ENCODE data around the gene SIGLEC12. TPM values are rescaled to one million over a fixed set of nuclear protein-coding genes. Genes with fewer than 3 reads are reported as not detected.

The SIGLEC12 gene
- not detected in 2 replicates for total RNA-seq (2014; rRNA removed; shearing (Covaris generic))
- not detected in 2 replicates for polyA plus RNA-seq (2014; cell fraction: nucleus; rRNA removed)

DNA sequence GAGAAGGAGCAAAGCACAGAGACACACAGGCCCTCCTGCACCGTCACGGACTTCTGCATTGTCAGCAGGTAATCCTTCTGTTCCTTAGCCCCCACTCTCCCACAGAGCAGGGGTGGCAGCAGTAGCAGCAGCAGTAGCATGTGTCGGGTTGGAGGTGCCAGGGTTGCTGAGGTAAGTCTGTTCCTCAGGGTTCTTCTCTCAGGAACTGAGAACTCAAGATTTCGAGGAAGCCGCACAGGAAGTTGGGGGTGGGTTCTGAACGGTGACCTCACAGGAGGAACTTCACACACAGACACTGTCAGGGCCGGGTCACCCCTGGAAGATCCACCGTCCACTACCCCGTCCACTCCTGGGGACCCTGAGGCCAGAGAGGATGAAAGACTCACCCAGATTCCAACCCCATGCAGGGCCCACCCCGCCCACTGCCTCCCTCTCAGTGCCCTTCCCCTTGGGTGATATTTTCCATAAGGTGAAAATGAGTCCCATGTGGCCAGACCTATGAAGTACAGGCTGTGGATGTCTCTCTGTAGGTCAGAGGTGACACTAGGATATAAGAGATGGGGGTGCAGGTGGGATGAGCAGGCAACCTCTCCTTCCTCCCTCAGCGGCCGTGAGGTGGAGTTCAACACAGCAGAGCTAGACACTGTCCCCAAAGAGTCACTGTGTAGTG is at the start of gene SIGLEC12:
SIGLEC12 (minus strand) TSS at position 207 of the 670 bp plus-strand sequence; CDS start at position 140, 67 bp downstream.
- DNase-seq (ENCODE audit: extremely low read depth, low read depth): no peak

DNA sequence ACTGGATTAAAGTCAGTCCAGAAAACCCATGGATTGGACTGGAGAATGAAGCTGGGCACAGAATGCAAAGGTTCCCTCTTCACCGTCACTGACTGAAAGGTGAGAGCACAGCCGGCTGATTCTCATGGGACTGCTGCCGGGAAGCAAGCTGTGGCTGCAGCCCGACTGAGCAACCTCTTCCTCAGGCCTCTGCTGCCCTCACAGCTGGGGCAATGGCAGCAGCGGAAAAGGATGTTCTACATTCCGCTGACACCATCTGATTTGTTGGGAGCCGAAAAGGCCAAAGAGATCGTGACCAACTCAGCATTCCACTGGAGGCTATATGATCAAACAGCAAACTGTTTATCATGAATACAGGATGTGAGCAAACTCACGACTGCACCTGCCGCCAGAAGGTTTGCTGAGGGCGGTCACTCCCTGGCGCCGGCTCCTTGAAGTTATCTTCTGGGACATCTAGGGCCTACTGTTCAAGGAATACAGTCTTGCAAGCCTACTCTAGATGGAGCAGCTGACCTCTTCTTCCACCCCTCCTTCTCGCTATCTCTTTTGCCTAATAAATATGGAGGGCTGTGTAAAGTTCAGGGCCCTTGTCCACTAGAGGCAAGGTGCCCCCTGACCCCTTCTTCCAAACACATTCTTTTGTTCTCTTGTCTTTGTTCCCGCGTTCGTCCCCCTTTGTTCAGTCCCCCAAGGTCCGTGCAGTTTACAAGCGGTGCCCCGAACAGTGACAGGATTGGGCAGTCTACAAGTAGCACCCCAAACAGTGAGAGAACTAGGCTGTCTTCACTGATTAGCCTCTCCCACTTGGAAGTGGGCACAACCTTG is 49.5 kb upstream of the SIGLEC12 start:
- DNase-seq (ENCODE audit: extremely low read depth, low read depth): no peak

DNA sequence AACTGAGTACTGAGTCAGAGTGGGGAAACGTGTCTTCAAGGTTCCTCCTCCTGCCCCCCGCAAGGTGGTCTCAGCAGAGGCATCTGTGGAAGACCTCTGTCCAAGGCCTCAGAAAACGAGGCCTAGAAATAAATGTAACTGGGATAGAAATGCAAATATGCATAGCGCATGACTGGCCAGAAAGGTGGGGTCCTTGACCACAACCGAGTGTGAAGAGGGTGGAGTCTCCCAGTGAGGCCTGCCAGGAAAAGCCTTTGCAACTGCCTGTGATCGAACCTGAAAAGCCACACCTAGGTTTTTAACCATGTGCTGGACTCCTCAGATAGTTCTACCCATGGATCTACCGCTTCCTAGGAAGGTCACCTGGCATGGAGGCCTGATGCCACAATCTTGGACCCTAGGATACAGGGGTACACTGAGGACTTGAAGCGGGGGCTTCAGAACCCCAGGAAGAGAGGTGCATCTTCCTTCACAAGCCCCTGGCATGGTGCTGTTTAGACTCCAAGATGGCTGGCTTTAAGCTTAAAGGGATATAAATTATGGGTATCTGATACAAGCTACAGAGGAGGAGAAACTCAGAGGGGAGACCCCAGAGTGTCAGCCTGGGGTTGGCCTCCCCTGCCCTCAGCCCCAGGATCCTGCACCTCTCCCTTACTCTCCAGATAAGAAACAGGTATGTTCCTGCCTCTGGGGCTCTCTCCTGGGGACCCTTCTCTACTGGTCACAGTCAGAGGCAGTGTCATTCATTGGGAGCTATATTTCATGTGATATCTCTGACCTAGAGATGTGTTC is 48.1 kb upstream of the SIGLEC12 start:
- no peak for DNase-seq (ENCODE audit: extremely low read depth, low read depth)

DNA sequence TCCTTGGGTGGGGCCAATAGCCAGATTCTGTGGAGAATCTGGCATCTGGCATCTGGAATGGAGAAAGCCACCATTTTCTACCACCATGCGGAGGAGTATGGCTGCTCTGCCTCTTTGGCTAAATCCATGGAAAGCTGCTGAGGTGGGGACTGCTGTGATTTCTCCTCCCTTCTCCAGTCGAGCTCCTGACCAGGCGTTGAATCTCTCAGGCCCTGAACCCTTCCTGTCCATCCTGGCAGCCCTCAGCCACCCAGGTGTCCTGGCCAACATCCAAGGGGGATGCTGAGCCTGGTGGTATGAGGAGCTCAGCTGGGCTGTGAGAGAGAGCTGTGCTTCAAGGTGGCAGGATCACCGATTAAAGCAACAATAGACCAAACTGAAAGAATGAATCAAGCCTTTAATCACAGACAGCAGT is 47.3 kb upstream of the SIGLEC12 start:
- no peak for DNase-seq (ENCODE audit: extremely low read depth, low read depth)

DNA sequence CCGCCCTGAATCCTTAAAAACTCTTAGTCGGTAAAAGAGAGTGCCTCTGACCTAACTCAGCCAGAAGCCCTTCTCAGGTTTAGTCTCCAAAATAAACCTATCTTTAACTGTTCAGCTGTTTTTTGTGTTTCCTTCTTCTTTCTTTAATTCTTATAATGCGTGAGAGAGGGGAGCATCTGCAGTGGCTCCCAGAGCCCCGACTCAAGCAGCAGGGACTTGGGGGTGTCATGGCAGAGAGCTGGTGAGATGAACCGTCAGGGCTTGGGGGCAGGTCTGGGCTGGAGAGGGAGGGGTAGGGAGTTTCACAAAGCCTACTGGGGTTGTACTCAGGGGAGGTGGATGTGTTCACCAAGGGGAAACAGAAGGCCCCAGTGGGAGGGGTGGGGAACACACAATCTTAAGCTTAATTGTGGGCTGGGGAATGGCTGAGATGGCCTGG is 46.6 kb upstream of the SIGLEC12 start:
- DNase-seq (ENCODE audit: extremely low read depth, low read depth): no peak

DNA sequence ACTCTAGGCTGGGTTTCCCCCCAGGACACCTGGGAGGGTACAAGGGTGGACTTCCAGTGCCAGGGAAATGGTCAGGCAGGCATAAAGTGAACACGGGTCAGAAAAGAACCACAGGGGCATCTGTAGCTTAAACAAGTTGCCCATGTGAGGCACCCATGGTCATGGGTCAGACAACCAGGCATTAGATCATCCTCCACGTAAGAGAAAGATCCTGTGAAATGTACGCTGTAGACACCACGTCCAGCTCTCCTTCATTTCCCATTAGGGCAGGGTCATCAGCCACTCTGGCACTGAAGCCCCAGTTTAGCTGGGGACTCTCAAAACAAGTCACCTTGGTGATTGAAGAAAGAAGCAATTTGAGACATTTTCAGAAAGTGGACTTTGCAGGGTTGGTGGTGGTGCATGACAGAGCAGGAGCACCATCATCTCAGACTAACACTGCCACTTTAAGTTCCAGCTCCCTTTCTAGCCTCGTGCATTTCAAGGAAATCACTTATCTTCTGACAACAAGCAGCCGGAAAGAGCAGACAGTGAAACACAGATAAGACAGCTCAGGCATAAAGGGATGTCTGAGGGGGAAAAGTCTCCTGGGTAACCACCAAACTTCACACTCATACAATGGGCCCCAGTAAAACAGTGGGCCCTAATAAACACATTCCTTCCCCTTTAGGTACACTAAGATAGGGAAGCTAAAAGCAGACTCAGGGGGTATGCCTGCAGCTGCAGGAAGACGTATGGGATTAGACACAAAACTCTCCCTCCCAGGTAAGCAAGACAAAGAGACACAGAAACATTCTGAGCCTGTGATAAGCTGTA is 46.0 kb upstream of the SIGLEC12 start:
- no peak for DNase-seq (ENCODE audit: extremely low read depth, low read depth)

DNA sequence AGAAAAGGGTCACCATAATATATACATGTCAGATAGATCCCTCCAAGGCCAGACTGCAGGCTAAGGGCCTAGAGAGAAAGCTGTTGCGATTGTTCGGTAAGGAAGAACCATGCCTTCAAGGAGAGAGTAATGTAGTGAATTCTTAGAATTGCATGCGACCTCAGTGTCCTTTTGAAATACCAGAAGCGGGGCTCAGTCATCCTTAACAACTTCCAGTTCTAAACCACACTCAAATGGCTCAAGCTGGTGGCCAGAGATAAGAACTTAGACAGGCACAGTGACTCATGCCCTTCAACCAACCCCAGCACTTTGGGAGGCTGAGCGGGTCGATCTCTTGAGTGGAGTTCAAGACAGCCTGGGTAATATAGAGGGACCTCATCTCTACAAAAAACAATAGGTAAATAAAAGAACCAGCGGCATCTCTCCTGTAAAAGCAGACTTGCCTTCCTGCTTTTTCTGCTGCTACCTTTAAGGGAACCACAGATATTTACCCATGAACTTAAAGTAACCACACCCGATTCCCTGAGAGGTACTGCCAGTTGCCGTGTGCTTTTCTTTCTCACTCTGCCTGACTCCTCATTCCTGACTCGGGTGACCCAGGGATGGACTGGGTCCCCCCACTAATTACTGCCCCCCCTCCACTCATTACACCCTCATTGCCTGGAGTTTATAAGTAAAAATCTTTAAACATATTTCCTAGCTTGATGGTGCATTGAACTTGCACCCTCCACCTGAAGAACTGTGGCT is 45.2 kb upstream of the SIGLEC12 start:
- DNase-seq (ENCODE audit: extremely low read depth, low read depth): no peak

DNA sequence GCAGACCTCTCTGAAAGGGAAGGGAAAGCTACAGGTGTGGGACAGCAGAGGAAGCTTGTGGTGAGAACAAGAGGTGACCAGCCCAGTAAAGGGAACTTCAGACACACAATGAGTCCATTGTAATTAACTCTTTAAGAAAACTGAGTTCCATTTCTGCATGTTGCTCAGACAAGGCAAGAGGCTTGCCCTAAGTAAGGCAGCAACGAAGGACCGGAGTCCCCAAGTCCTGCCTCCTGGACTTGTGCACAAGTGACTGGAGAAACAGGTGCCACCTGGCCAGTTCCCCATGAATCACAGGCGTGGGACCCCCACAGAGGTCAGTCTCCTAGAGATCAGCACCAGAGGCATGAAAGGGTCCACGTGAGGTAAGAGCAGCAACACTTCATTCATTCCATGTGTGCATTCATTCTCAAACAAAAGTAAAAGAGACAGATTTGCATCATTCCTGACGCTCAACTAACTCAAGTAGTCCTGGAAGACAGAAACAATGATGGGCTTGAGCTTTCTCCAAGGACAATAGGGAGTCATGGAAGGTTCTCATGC is 44.6 kb upstream of the SIGLEC12 start:
- no peak for DNase-seq (ENCODE audit: extremely low read depth, low read depth)

DNA sequence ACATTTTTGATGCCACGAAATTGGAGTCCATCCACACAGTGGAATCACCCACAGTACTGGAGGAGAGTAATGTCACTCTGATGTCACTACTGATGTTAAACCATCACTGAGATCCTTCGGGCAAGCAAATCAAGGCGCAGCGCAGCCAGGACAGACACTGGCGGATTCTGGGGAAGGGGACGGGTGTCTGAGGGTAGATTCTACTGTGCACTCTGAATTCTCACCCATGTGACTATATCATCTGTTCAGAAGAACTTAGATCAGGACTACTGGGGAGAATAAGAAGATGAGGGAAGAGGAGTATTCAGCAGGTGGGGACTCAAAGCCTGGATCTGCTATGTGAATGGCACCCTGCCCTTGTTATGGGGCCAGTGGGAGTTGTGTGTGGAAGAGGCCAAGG is 42.4 kb upstream of the SIGLEC12 start:
- DNase-seq (ENCODE audit: extremely low read depth, low read depth): no peak

DNA sequence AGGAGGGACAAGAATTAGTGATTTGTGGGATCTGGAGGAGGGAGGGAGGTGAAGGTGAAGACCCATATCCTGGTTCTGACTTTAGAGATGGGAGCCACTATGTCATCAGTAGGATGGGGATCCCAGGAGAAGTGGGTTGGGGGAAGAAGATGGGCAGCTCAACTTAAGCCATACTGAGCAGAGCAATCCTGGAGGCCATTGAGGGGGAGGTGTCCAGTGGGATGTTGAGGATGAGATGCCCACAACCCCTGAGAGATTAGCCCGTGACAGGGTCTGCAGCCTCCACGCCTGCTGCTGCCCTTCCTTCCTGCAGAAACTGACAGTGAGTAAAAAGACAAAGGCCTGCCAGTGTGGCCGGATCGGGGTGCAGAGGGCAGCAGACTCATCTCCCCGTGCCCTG is 41.1 kb upstream of the SIGLEC12 start:
- DNase-seq (ENCODE audit: extremely low read depth, low read depth): no peak

DNA sequence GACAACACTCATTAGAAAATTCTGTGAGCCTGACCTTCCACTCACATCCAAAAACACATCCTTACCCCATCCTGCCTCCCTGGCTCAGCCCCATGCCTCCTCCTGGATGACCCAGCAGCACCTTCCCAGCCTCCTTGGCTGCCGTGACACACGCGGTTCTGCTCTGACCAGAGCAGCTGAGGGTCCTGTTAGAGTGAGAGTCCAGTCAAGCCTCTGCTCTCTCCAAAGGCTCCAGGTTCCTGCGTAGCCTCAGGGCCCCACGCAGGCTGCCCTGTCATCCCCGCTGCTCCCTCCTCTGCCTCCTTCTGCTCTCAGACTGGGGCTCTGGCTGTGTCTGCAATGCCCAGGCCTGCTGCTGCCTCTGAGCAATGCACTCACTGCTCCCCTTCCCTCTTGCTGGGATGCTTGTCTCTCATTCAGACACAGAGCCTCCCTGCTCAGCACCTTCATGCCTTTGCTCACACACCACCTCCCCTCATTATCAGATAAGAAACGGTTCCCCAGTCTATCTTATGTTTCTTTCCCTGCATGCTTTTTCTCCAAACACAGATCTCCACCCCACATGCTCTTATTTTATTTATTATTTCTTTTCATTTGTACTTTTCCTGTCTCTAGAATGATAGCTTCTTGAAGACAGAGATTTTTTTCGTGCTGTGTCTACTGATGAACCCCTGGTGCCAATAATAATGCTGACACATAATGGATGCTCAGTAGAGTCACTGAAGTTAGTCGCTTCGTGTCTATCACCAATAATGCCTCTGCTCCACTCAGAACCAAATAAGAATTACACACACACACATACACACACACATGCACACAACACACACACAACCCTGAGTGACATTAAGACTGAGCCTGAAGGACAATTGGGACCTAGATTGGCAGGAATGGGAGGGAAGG is 40.1 kb upstream of the SIGLEC12 start:
- DNase-seq (ENCODE audit: extremely low read depth, low read depth): no peak

DNA sequence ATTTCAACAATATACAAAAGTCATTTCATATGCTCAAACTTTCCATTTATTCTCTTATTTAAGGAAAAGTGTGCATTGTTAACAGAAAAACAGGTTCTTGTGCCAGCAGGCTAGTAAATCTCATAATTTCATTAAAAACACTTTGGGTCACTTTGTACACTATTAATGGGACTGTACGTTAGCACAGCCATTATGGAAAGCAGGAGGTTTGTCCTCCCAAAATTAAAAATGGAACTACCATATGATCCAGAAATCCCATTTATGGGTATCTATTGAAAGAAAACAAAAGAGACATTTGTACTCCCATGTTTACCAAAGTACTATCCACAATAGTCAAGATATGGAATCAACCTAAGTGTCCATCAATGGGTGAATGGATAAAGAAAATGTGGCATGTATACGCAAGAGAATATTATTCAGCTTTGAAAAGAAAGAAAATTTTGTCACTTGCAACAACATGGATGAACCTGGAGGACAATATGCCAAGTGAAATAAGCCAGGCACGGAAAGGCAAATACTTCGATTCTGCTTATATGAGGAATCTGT is 38.3 kb upstream of the SIGLEC12 start:
- DNase-seq (ENCODE audit: extremely low read depth, low read depth): no peak

DNA sequence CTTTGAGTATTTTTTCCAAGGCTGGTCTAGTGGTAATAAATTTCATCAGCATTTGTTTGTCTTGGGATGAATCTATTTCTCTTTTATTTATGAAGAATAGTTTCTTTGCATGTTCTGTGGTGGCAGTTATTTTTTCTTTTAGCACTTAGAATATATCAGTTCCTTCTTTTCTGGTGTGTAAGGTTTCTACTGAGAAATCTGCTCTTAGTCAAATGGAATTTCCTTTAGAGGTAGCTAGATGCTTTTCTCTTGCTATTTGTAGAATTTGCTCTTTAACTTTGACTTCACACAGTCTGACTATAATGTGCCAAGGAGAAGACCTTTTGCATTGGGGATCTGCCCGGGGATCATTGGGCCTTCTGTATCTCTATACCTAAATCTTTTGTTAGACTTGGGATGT is 33.9 kb upstream of the SIGLEC12 start:
- no peak for DNase-seq (ENCODE audit: extremely low read depth, low read depth)

DNA sequence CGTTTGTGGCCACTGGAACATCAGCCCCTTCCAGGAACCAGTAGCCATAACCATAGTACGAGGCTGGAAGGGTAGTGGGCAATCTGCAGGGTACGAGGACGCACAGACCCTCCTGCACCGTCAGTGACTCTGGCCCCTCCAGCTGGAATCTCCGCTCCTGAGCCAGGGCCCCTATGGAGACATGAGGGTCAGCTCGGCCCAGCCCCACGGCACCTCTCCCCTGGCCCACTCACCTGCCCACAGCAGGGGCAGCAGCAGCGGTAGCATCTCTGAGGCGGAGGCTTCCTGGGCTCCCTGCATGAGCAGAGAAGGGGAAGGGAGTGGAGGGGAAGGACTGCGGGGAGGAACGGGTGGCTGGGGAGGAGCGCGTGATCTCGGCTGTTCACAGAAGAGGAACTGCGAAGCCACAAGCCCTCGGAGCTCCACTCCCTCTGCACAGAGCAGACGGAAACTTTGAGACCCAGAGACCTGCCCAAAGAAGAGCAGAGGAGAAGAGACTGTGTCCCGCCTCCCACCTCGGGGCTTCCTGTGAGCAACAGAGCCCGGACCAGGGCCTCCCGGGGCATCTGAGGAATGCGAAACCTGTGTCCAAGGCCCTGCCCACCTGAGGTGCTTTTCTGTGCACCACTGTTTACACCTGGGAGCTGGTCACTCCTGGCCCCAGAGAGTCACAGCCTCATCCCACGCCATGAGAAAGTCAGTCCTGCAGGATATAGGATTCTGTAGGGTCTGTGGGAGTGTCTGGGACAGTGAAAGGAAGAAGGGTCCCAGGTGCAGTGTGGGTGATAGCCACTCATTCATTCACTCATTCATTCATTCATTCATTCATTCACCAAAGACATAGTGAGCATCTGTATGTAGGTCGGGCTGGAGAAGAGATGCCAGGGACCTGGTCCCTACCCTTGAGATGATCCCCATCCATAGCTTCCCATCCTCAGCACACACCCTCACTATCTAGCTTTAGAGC is 30.0 kb upstream of the SIGLEC12 start, which contains the start of gene SIGLEC6:
SIGLEC6 (minus strand) TSS at position 322 of the 967 bp plus-strand sequence; CDS start at position 300, 22 bp downstream.
- no peak for DNase-seq (ENCODE audit: extremely low read depth, low read depth)

DNA sequence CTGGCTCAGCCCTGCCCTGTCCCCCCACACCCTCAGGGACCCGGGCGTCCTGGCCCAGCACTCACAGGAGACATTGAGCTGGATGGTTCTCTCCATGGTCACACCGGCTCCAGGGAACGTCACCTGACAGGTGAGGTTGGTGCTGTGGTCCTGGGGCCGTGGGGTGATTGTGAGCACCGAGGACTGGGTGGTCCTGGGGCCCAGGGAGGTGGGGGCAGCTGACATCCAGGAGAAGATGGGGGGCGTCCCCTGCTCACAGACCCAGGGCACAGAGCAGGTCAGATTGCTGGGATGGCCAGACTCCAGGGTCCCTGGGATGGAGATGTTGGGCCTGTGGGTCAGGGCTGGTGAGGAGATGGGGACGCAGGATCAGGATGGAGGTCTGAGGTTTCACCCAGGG is 29.0 kb upstream of the SIGLEC12 start:
- no peak for DNase-seq (ENCODE audit: extremely low read depth, low read depth)

DNA sequence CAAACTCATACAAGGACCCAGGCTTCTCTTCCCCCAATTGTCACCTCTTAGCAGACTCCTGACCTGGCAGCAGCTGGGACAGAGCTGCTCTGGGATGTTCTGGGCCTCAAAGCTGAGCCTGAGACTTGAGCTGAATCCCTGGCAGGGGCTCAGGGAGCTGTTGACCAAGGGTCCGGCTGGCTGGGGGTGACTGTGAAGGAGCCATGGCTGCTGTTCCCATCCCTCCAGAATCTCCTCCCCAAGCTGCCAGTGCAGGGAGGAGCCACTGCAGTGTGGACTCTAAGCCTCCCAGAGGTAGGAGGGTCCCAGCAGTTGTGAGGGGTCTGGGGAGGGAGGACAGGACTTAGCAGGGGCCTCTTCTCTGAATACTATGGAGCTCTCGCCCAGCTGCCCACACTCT is 27.7 kb upstream of the SIGLEC12 start:
- no peak for DNase-seq (ENCODE audit: extremely low read depth, low read depth)

DNA sequence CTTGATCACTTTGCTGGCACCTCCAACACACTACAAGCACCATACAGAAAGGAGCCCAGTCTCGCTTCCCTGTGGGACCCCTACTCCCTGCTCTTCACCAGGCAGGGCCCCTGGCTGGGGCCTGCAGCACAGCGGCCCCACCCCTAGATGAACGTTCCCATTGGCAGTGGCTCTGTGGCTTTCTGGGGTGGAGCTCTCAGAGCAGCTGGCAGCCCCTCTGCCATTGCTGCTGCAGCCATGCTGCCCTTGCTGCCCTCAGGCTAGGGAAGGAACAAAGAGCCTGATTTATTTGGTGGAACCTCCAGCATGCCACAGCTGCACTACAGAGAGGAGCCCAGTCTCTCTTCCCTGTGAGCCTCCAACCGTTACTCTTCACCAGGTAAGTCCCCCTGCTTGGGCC is 24.1 kb upstream of the SIGLEC12 start:
- no peak for DNase-seq (ENCODE audit: extremely low read depth, low read depth)
